Embryonic facial prominence (tissue), 1 donor: Measurements from ENCODE around the gene FBP2.
A peak's percentile ranks its signal among the peaks of the same experiment; 100 is the strongest.
"Not testable (repeated sequence)": the region's sequence is repeated elsewhere in the genome, so short reads cannot be mapped to it uniquely, and the experiment has no call there.

ENCODE experiments used
- DNase-seq: peaks from one replicate; pipeline ENCODE4 v3.0.0-alpha.2; 2016; ENCODE audit errors: extremely low spot score

Gene FBP2

GRCh38 chr9:94606646-94607422 is 13.2 kb upstream of the FBP2 start:
- DNase-seq: no peak

- peak; percentile 61 for DNase-seq
These were observed 9.9 kb upstream of the FBP2 start for GRCh38 chr9:94603259-94604160.

GRCh38 chr9:94602666-94603065 is 9.0 kb upstream of the FBP2 start:
- no peak for DNase-seq

GRCh38 chr9:94600715-94601114 is 7.1 kb upstream of the FBP2 start:
- no peak for DNase-seq

GRCh38 chr9:94600258-94600657 is 6.6 kb upstream of the FBP2 start:
- no peak for DNase-seq

DNA sequence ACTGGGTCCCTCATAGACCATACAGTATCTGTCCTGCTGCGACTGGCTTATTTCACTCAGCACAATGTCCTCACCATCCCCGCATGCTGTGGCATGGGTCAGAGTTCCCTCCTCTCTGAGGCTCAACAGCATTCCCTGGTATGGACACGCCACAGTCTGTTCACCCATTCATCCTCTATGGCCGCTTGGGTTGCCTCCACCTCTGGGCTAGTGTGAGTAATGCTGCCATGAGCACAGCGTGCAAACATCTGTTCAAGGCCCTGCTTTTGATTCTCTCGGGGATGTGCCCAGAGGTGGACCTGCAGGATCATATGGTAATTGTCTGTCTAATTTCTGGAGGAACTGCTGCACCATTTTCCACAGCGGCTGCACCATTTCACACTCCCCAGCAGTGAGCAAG is 5.5 kb upstream of the FBP2 start:
- DNase-seq: no peak

GRCh38 chr9:94592683-94593082 is 941 bp downstream of the FBP2 start:
- not testable (repeated sequence) for DNase-seq

DNA sequence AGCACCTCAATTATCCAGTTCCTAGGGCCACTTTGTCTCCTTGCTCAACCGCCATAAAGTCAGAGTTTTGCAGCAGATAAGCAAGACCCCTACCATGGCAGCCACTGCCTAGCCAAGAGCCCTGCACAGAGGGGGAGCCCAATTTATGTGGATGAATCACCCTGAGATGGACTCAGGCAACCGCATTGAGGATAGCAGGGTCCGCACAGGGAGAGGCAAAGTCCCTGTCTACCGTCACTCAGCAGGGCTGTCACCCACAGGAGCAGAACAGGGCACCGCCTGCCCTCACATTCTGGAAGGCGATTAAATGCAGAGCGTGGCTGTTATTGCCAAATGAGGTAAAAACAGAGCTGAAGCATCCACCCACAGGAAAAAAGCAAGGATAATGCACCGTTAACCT is 1.7 kb downstream of the FBP2 start:
- no peak for DNase-seq

DNA sequence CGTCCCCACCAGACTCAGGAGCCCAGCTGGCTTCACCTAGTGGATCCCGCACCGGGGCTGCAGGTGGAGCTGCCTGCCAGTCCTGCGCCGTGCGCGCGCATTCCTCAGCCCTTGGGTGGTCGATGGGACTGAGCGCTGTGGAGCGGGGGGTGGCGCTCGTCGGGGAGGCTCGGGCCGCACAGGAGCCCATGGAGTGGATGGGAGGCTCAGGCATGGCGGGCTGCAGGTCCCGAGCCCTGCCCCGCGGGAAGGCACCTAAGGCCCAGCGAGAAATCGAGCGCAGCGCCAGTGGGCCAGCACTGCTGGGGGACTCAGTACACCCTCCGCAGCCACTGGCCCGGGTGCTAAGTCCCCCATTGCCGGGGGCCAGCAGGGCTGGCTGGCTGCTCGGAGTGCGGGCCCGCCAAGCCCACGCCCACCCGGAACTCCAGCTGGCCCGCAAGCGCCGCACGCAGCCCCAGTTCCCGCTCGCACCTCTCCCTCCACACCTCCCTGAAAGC is 2.5 kb downstream of the FBP2 start:
- not testable (repeated sequence) for DNase-seq

DNA sequence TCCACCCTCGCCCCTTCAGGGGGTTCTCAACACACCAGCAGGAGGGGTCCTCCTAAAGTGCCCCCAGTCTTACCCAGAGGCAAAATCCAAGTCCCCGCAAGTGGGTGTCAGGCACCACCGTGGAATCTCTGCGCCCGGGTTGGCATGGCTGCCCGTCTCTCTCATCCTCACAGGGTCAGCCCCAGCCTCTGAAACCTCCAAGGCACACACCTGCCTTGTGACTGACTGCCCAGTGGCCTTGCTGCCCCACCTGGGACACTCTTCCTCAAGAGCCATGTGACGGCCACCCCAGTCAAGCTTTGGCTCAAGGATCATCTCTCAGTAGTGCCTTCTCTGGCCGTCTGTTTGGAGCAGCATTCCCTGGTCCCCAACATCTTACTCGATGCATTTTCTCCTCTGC is 4.9 kb downstream of the FBP2 start:
- DNase-seq: no peak

- DNase-seq: no peak
These were observed 6.8 kb downstream of the FBP2 start for GRCh38 chr9:94586814-94587213.

- DNase-seq: no peak
These were observed 7.3 kb downstream of the FBP2 start for GRCh38 chr9:94586316-94586715.

DNA sequence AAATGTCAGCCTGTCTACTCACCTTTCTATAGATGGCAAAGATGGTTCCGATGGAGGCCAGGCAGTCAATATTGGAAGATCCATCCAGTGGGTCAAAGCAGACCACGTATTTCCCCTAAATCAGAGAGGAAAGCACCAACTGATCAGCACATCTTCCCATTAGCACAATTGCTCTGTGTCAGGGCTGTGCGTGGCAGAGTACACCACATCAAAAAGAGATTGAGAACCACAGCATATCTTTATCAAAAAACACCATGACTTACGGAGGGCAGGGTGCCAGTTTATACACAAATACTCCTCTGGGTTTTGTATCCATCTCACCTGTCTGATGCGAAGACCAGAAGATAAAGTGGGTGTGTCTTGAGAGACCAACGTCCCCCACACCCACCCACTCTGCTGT is 9.1 kb downstream of the FBP2 start:
- DNase-seq: no peak

DNA sequence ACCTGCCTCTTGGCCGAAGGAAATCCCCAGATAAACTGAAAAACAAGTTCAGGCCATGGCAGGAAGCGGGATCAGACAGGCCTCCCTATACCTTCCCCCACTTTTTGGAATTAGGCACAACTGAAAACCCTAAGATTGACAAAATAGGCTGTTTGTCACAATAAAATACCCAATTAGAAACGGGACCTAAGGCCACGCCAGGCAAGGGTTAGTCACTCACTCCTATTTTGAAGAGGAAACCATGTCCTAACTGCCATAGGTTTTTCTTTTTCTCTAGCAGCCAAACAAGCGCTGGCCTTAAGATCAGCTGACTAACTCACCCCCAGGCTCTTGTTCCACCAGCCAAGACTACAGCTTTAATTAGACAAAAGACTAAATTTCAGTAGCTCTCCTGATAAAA is 11.9 kb downstream of the FBP2 start:
- no peak for DNase-seq

- DNase-seq: no peak
These were observed 16.1 kb downstream of the FBP2 start for GRCh38 chr9:94577571-94577970.

DNA sequence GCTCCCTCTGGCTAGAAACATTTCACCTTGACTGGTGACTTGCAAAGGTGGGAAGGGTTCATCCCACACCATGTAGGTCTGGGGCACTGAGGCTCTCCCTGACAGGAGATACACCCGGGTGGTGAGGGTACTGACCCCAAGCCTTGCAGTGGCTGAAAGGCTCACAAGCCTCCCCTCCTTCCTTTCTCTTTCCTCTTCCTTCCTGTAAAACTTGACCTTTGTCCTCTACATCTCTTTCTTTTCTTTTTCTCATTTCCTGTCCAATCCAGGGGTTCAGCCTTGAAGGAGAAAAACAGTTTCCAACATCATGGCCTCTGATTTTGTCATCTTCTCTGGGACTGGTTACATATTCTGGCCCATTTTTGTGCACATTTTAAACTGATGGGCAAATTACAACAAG is 16.6 kb downstream of the FBP2 start:
- no peak for DNase-seq

DNA sequence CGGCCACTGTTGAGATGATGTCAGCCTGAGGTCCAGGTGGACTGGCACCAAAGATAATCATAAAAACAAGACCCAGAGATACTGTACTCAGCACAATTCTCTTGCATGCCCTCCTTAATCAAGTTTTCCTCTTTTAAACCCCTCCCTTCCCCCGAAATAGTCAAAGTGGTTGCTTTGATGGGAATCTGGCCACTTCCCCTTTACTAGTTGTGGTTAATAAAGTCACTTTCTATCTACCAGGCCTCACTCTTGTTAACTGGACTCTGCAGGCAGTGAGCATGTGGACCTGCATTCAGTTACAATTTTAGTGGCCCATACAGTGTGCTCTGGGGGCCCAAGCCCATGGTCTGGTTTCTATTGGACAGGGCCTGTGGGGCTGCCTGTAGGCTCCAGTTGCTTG is 17.5 kb downstream of the FBP2 start:
- DNase-seq: no peak

- no peak for DNase-seq
These were observed 24.5 kb downstream of the FBP2 start for GRCh38 chr9:94568972-94569712.

DNA sequence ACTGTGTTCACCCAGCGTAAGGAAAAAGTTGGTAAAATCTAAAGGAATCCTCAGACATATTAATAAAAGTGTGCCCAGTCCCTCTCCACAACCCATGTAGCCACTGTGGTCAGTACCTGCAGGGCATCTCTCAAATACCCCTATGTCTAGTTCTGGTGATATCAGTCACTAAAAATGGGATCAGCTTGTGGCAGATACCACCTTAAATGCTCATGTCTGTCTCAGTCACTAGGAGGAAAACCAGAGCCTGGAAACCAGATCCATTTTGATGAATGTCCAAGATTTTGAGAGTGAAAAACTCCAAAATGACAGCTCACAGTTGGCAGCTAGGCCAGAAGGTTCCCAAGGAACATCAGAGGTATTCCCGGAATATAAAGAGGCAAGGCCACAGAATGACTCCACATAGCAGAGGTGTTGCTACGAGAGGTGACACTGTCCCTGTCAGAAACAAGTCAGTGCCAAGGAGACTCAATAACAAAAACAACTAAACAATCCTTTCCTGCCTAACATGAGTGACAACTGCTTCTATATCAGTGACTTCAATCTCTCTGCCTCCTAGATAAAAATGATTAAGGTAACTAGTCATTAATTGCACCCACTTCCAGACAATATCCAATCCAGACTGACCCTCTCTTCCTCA is 25.3 kb downstream of the FBP2 start:
- DNase-seq: no peak

- DNase-seq: no peak
These were observed 26.4 kb downstream of the FBP2 start for GRCh38 chr9:94567271-94567670.

GRCh38 chr9:94566550-94566949 is 27.1 kb downstream of the FBP2 start:
- DNase-seq: no peak

DNA sequence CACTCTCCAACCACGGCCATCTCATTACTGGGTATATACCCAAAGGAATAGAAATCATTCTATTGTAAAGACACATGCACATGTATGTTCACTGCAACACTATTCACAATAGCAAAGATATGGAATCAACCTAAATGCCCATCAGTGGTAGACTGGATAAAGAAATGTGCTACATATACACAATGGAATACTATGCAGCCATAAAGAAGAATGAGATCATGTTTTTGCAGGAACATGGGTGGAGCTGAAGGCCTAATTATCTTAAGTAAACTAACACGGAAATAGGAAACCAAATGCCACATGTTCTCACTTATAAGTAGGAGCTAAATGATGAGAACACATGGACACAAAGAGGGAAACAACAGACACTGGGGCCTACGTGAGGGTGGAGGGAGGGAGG is 29.3 kb downstream of the FBP2 start:
- DNase-seq: not testable (repeated sequence)
